ENCODE data around the gene DLEU7. TPM values are rescaled to one million over a fixed set of nuclear protein-coding genes. Genes with fewer than 3 reads are reported as not detected.

The DLEU7 gene
- total RNA-seq, 1 donor from 2014 or later: not detected

DNA sequence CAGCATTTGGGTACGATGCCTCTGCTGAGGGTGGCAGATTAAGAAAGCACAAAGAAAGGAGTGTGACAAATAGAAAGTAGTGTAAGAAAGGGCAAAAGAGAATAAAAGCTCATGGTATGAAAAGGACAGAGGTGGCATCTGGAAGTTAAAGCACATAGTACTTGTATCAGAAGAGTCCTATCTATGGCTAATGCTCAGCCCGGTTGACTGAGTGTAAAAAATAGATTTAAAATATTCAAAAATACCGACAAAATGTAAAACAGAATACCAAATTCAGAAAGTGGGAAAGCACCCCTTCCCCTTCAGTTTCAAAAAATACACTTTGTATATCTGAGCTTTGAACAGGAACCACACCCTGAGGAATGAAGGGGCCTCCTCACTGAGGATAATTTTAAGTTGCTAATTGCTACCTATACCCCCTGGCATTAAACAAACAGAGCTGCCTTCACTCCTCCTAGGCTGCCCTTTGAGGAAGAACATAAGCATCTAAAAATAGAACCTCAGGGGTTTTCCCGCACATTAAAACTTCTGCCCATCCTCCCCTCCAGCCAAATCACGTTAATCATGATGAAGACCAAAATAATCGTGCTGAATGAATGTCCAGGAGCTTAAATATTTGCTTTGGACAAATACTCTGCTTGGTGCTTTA, 43.3 kb downstream of the DLEU7 start:
- peaks cover 25% of the 10 kb centered on the region for H3K4me1 Mint-ChIP-seq (ENCODE audit: low read depth)
- no peaks in the 10 kb centered on the region for H3K27me3 Mint-ChIP-seq (ENCODE audit: insufficient read depth)
- no peaks in the 10 kb centered on the region for H3K9me3 Mint-ChIP-seq
- no peaks in the 10 kb centered on the region for H3K36me3 Mint-ChIP-seq (ENCODE audit: low read depth)
- intact Hi-C loops (cut with micrococcal nuclease): loop anchor here (5.0 to 10.0 kb wide), 4 partner anchors 435 to 803 kb away; partner anchors contain the start of gene TRIM13
- H3K27ac Mint-ChIP-seq: no peak overlapping the region
- DNase-seq (ENCODE audit: low spot score): no peak
- no peak overlapping the region for H3K4me3 Mint-ChIP-seq

DNA sequence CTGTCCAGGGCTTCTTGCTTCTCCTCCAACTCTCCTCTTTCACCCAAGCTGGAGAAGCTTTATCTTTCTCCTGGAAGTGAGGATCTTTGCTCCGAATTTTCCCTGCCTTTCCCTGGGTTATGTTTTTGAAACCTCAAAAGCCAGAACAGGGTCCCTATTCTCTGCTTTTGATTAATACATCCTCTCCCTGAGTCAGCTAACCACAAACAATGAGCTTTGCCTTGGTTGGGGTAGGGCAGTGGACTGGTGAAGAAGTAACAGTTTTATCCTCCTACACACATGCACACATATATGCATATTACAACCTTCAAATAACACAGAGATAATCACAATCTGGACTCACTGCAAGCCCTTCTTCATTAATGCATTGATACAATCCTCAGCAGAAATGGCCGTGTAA, 44.6 kb downstream of the DLEU7 start:
- Mint-ChIP-seq H3K27ac (no peak overlapping the region), H3K36me3 (ENCODE audit: low read depth) (no peaks in the 10 kb centered on the region), H3K4me3 (no peak overlapping the region), H3K9me3 (no peaks in the 10 kb centered on the region), H3K27me3 (ENCODE audit: insufficient read depth) (no peaks in the 10 kb centered on the region), H3K4me1 (ENCODE audit: low read depth) (peaks cover 25% of the 10 kb centered on the region)
- intact Hi-C loops (cut with micrococcal nuclease): loop anchor here (5.0 kb wide), 1 partner anchor 112 kb away; no protein-coding TSS in a partner anchor
- DNase-seq (ENCODE audit: low spot score): no peak

DNA sequence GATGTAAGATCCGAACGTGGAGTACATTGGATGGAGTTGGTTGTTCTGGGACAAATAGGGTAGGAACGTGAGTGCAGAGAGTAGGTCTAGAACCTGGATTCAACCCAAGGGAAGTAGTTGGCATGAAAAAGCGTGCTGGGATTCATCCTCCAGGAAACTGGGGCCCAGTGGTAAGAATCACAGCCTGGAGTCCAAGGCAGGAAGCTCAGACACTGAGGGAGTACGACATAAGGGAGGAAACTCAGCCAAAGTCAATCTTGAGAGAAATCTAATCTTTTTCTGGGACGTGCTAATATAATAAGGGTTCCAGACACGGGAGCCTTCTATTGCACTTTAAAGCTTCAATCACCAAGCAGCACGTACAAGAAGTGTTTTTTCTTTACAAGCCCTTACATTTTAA, 46.4 kb downstream of the DLEU7 start:
- intact Hi-C loops (cut with micrococcal nuclease): loop anchor here (5.0 kb wide), 1 partner anchor 110 kb away; no protein-coding TSS in a partner anchor
- no peaks in the 10 kb centered on the region for H3K9me3 Mint-ChIP-seq
- peaks cover 25% of the 10 kb centered on the region for H3K4me1 Mint-ChIP-seq (ENCODE audit: low read depth)
- H3K36me3 Mint-ChIP-seq (ENCODE audit: low read depth): no peaks in the 10 kb centered on the region
- peaks cover 4% of the 10 kb centered on the region for H3K27me3 Mint-ChIP-seq (ENCODE audit: insufficient read depth)
- no peak overlapping the region for H3K4me3 Mint-ChIP-seq
- H3K27ac Mint-ChIP-seq: no peak overlapping the region
- DNase-seq (ENCODE audit: low spot score): no peak

DNA sequence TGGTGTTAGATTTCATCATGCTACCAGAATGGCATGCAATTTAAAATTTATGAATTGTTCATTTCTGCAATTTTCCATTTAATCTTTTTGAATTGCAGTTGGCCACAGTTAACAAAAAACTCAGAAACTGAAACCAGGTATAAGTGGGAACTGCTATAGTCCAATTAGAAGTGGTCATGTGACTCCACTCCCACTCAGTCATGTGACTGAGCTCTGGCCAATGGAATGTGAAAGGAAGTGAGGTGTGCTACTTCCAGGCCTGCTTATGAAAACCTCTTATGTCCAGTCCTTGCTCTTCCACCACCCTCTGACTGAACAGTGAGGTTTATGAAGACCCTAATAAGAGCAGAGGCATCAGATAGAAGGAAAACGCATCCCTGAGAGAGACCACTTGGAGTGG, 47.0 kb downstream of the DLEU7 start:
- Mint-ChIP-seq H3K36me3 (ENCODE audit: low read depth) (no peaks in the 10 kb centered on the region), H3K4me1 (ENCODE audit: low read depth) (peaks cover 19% of the 10 kb centered on the region), H3K27ac (no peak overlapping the region), H3K4me3 (no peak overlapping the region), H3K27me3 (ENCODE audit: insufficient read depth) (peaks cover 4% of the 10 kb centered on the region), H3K9me3 (no peaks in the 10 kb centered on the region)
- DNase-seq (ENCODE audit: low spot score): no peak
- intact Hi-C loops (cut with micrococcal nuclease): loop anchor here (5.0 kb wide), 1 partner anchor 109 kb away; no protein-coding TSS in a partner anchor

DNA sequence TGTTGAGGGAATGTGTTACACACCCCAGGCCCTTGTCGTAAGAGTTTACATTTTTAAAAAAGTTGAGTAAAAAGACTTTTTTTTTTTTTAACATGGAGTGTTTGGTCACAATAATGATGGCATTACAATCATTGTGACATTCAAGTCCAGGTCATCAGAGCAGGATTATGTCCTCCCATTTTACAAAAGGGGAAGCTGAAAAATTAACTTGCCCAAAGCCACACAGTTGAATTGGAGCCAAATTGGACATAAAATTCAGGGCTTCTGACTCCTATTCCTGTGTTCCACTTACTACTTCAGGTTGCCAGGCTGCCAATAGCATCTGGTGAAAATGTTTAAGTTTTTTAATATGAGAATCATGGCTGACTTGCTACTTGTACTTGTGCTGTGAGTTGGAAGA, 49.3 kb downstream of the DLEU7 start:
- no peak overlapping the region for H3K4me3 Mint-ChIP-seq
- H3K36me3 Mint-ChIP-seq (ENCODE audit: low read depth): no peaks in the 10 kb centered on the region
- H3K27me3 Mint-ChIP-seq (ENCODE audit: insufficient read depth): peaks cover 4% of the 10 kb centered on the region
- no peaks in the 10 kb centered on the region for H3K4me1 Mint-ChIP-seq (ENCODE audit: low read depth)
- intact Hi-C loops (cut with micrococcal nuclease): no loop called here
- H3K9me3 Mint-ChIP-seq: no peaks in the 10 kb centered on the region
- H3K27ac Mint-ChIP-seq: no peak overlapping the region
- DNase-seq (ENCODE audit: low spot score): no peak

DNA sequence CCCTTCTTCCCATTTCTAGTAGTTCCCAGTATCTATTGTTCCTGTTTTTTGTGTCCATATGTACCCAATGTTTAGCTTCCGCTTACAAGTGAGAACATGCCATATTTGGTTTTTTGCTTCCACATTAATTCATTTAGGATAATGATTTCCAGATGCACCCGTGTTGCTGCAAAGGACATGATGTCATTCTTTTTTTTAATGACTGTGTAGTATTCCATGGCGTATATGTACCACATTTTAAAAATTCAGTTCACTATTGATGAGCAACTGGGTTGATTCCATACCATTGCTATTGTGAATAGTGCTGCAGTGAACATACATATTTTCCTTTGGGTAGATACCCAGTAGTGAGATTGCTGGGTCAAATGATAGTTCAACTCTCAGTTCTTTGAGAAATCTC, 50.5 kb downstream of the DLEU7 start:
- Mint-ChIP-seq H3K4me3 (no peak overlapping the region), H3K27ac (no peak overlapping the region), H3K36me3 (ENCODE audit: low read depth) (no peaks in the 10 kb centered on the region), H3K4me1 (ENCODE audit: low read depth) (no peaks in the 10 kb centered on the region), H3K27me3 (ENCODE audit: insufficient read depth) (peaks cover 8% of the 10 kb centered on the region), H3K9me3 (no peaks in the 10 kb centered on the region)
- intact Hi-C loops (cut with micrococcal nuclease): no loop called here
- no peak for DNase-seq (ENCODE audit: low spot score)

DNA sequence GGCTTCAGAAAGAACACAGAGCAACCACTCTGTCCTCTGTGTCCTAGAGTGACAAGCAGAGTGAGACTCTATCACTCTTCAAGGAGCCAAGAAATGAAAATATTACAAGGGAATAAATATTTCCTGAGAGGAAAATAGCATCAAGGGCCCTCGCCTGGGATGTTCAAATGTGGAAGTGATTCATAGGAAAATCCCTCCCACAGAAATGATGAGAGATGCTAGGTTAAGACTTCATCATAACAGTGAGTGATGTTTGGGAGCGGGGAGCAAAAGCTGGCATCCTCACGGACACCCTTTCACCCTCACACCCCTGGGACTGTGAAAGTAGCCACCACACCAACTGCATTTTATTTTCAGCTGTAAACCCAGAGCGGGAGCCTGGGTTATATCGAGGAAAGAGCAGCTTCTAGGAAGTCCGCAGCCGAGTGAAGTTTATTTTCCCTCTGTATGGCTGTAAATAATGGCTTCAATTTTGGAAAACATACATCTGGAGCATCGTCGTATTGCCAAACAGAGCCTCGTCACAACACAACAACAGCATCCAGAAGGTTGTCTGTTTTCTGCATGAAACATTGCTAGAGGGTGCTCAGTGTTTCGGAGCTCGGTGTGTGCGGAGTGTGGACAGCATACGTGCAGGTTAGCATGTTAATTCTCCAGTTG, 54.8 kb downstream of the DLEU7 start:
- no peaks in the 10 kb centered on the region for H3K9me3 Mint-ChIP-seq
- DNase-seq (ENCODE audit: low spot score): no peak
- no peak overlapping the region for H3K27ac Mint-ChIP-seq
- peaks cover 16% of the 10 kb centered on the region for H3K27me3 Mint-ChIP-seq (ENCODE audit: insufficient read depth)
- H3K4me1 Mint-ChIP-seq (ENCODE audit: low read depth): no peaks in the 10 kb centered on the region
- no peaks in the 10 kb centered on the region for H3K36me3 Mint-ChIP-seq (ENCODE audit: low read depth)
- no peak overlapping the region for H3K4me3 Mint-ChIP-seq
- intact Hi-C loops (cut with micrococcal nuclease): no loop called here

DNA sequence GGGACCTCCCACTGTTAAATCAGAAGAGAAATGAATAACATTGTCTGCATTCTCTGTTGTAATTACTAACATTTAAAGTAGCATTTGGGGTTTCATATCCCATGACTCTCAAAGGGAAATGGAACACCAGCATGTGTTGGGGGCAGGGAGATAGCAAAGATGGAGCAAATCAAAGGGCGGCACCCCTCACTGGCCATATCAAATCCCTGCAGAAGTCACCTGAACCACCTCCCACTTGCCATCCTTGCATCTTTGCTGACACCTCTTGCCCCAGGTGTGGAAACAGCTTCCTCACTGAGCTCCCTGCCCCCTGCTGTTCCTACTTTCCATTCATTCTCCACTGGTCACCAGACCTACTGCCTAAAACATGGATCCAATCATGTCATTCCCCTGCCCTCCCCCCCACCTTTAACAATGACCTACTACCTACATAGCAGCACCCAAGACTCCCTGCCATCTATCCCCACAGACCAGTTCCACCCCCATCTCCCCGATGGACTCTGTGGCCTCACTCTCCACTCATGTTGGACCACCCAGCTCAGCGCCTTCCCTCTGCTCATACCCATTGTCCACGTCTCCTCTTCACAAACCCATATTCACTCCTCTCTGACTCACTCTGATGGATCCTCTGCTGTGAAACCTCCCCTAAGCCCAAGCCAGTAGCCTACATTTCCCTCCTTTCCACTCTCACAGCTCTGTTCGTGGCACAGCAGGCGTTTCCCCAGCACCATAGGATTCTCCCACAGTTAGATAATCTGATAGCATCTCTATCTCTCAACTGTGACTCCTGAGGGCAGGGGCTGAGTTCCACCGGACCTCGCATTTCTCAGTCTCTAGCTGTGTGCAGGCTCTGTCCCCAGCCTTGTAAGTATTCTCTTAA, 55.9 kb downstream of the DLEU7 start:
- no peaks in the 10 kb centered on the region for H3K36me3 Mint-ChIP-seq (ENCODE audit: low read depth)
- intact Hi-C loops (cut with micrococcal nuclease): no loop called here
- no peaks in the 10 kb centered on the region for H3K9me3 Mint-ChIP-seq
- no peak overlapping the region for H3K27ac Mint-ChIP-seq
- DNase-seq (ENCODE audit: low spot score): no peak
- H3K27me3 Mint-ChIP-seq (ENCODE audit: insufficient read depth): peaks cover 13% of the 10 kb centered on the region
- no peak overlapping the region for H3K4me3 Mint-ChIP-seq
- H3K4me1 Mint-ChIP-seq (ENCODE audit: low read depth): no peaks in the 10 kb centered on the region

DNA sequence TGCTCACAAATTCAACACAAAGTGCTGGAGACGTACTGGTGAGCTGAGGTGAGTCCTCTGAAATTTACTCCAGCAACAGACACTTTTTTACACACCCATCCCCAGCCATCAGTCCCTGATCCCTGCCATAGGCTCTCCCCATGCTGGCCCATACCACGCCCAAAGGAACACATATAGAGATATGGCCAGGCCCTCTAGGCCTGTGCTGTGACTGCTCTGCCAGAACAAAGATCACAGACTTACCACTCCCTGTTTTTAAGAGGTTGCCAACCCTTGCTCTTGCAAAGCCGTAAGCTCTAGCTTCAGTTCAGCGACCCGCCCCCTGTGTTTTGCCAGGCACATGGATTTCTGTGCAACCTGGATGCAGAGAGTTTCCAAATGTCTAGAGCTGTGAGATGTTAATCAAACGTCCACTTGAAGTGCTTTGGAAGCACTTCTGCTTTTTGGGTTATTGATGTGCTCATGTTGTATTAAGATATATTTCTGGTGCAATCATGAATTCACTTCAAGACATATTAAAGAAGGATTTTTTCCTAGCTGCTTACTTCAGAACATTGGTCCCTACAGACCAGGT, 59.7 kb downstream of the DLEU7 start:
- intact Hi-C loops (cut with micrococcal nuclease): no loop called here
- Mint-ChIP-seq H3K36me3 (ENCODE audit: low read depth) (no peaks in the 10 kb centered on the region), H3K4me3 (no peak overlapping the region), H3K9me3 (no peaks in the 10 kb centered on the region), H3K27me3 (ENCODE audit: insufficient read depth) (peaks cover 19% of the 10 kb centered on the region), H3K4me1 (ENCODE audit: low read depth) (no peaks in the 10 kb centered on the region), H3K27ac (no peak overlapping the region)
- no peak for DNase-seq (ENCODE audit: low spot score)

DNA sequence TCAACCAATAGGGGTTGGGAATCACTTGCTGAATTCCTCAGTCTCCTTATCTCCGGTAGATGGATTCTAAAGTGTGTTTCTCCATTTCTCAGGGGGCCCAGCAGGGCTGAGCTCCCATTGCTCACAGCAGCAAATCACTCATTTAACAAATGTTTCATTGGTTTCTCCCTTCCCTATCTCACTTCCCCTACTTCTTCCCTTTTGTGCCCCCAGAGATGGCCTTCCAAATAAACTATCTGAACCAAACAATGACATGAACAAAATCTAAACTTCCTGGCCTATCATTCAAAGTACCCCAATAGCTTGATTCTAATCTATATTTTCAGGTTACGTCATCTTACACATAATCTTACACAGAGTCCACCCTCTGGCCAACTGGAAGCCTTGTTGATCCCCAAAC, 60.4 kb downstream of the DLEU7 start:
- no peaks in the 10 kb centered on the region for H3K36me3 Mint-ChIP-seq (ENCODE audit: low read depth)
- H3K9me3 Mint-ChIP-seq: no peaks in the 10 kb centered on the region
- intact Hi-C loops (cut with micrococcal nuclease): no loop called here
- H3K27ac Mint-ChIP-seq: no peak overlapping the region
- H3K27me3 Mint-ChIP-seq (ENCODE audit: insufficient read depth): peaks cover 16% of the 10 kb centered on the region
- no peak for DNase-seq (ENCODE audit: low spot score)
- H3K4me1 Mint-ChIP-seq (ENCODE audit: low read depth): no peaks in the 10 kb centered on the region
- H3K4me3 Mint-ChIP-seq: no peak overlapping the region

DNA sequence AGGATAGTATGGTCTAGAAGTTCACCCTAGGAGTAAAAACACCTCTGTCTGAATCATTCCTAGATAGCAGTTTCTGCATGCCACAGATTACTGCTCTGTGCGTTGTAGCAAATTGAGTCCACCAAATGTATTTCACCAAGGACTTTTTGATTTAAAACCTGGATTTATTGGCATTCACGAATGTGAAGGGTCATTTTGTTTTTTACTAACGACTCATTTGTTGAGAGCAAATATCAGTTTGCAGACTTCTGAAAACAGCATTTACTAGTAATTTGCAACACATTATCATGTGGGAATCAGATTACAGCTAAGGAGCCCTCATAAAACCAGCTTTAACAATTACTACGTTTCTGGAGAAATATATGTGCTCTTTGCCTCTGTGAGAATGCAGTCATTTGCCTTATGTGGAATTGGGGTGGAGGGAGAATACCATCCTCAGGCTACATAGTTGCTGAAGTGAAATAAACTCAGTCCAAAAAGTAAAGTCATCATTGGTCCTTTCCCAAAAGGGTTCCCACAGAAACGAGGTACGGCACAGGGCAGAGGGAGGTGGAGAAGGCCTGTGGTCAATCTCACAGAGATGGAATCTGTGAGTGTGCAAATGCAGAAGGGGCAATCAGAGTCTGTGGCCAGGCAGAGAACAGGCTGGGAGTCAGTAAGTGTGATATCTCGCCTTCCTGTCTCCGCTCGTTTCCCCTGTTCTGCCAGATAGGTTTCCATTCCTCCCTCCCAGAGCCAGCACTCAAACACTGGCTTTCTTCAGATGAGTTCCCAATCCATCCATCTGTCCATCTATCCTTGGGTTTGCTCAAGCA, 63.1 kb downstream of the DLEU7 start:
- Mint-ChIP-seq H3K36me3 (ENCODE audit: low read depth) (no peaks in the 10 kb centered on the region), H3K4me3 (no peak overlapping the region), H3K4me1 (ENCODE audit: low read depth) (no peaks in the 10 kb centered on the region), H3K27ac (no peak overlapping the region), H3K9me3 (peaks cover 4% of the 10 kb centered on the region), H3K27me3 (ENCODE audit: insufficient read depth) (peaks cover 19% of the 10 kb centered on the region)
- intact Hi-C loops (cut with micrococcal nuclease): no loop called here
- no peak for DNase-seq (ENCODE audit: low spot score)
